Type B pancreatic cell (in vitro differentiated cells): ENCODE results near the gene PLCB1. TPM values are rescaled to one million over a fixed set of nuclear protein-coding genes. Genes with fewer than 3 reads are reported as not detected.

Experiments
- DNase-seq: peaks from one replicate; pipeline ENCODE4 v3.0.0; 2021; ENCODE audit warnings: mixed read lengths; ENCODE audit not compliant: unreplicated experiment; ENCODE audit errors: extremely low spot score
- H3K27ac Mint-ChIP-seq: 2 replicates; pipeline ENCODE4 v1.8.0; 2021; ENCODE audit warnings: mild to moderate bottlenecking, mixed read lengths
- H3K27me3 Mint-ChIP-seq: 2 replicates; pipeline ENCODE4 v1.8.0; 2021; ENCODE audit warnings: mixed read lengths
- H3K36me3 Mint-ChIP-seq: 2 replicates; pipeline ENCODE4 v1.8.0; 2021; ENCODE audit warnings: mixed read lengths
- H3K4me1 Mint-ChIP-seq: one replicate; pipeline ENCODE4 v1.8.0; 2021; ENCODE audit warnings: mixed read lengths; ENCODE audit not compliant: unreplicated experiment
- H3K4me3 Mint-ChIP-seq: 2 replicates; pipeline ENCODE4 v1.8.0; 2021; ENCODE audit warnings: mild to moderate bottlenecking, mixed read lengths
- H3K9me3 Mint-ChIP-seq: 2 replicates; pipeline ENCODE4 v1.8.0; 2021; ENCODE audit warnings: mixed read lengths
- CTCF ChIP-seq: fragments of 200-600 bp; sonication (generic); conservative IDR thresholded peaks from 2 replicates; pipeline ENCODE4 v1.5.0; 2021; ENCODE audit warnings: antibody characterized with exemption, mild to moderate bottlenecking
- total RNA-seq: library from RNA; stranded (reverse); gene quantifications from 2 replicates; pipeline ENCODE4 v1.2.1, GENCODE V29; 2021; ENCODE audit warnings: low replicate concordance

Gene PLCB1
- total RNA-seq, 1 donor from 2014 or later, result 17.9 TPM

GRCh38 chr20:8331740-8332412 is 199.8 kb downstream of the PLCB1 start:
- H3K4me3 Mint-ChIP-seq, result no peak overlapping the region
- no peak for DNase-seq
- no peaks in the 10 kb centered on the region for H3K36me3 Mint-ChIP-seq
- H3K4me1 Mint-ChIP-seq, result peaks cover 22% of the 10 kb centered on the region
- TF ChIP-seq CTCF, result no peak
- no peaks in the 10 kb centered on the region for H3K27me3 Mint-ChIP-seq
- H3K9me3 Mint-ChIP-seq, result no peaks in the 10 kb centered on the region
- H3K27ac Mint-ChIP-seq, result no peak overlapping the region

GRCh38 chr20:8334641-8335040 is 202.6 kb downstream of the PLCB1 start:
- Mint-ChIP-seq H3K27me3 (no peaks in the 10 kb centered on the region), H3K4me3 (no peak overlapping the region), H3K36me3 (no peaks in the 10 kb centered on the region), H3K4me1 (peaks cover 20% of the 10 kb centered on the region), H3K9me3 (no peaks in the 10 kb centered on the region), H3K27ac (no peak overlapping the region)
- DNase-seq, result no peak
- no peak for TF ChIP-seq CTCF

- Mint-ChIP-seq H3K27ac (no peak overlapping the region), H3K36me3 (no peaks in the 10 kb centered on the region), H3K4me3 (no peak overlapping the region), H3K9me3 (no peaks in the 10 kb centered on the region), H3K27me3 (no peaks in the 10 kb centered on the region), H3K4me1 (peaks cover 17% of the 10 kb centered on the region)
- no peak for DNase-seq
- no peak for TF ChIP-seq CTCF
Measured at GRCh38 chr20:8335059-8335458, 203.0 kb downstream of the PLCB1 start.

GRCh38 chr20:8335495-8336195 is 203.6 kb downstream of the PLCB1 start:
- Mint-ChIP-seq H3K9me3 (no peaks in the 10 kb centered on the region), H3K4me3 (no peak overlapping the region), H3K27ac (no peak overlapping the region), H3K27me3 (no peaks in the 10 kb centered on the region), H3K36me3 (no peaks in the 10 kb centered on the region), H3K4me1 (peaks cover 15% of the 10 kb centered on the region)
- TF ChIP-seq CTCF, result no peak
- no peak for DNase-seq

- Mint-ChIP-seq H3K27ac (no peak overlapping the region), H3K4me1 (peaks cover 4% of the 10 kb centered on the region), H3K4me3 (no peak overlapping the region), H3K9me3 (peaks cover 5% of the 10 kb centered on the region), H3K27me3 (no peaks in the 10 kb centered on the region), H3K36me3 (no peaks in the 10 kb centered on the region)
- no peak for DNase-seq
- TF ChIP-seq CTCF, result no peak
Measured at GRCh38 chr20:8339349-8339748, 207.3 kb downstream of the PLCB1 start.
